Skeletal muscle tissue (tissue), 4 donors: ENCODE results near the gene ICAM5. TPM values are rescaled to one million over a fixed set of nuclear protein-coding genes. Genes with fewer than 3 reads are reported as not detected.
"Not testable (repeated sequence)": the region's sequence is repeated elsewhere in the genome, so short reads cannot be mapped to it uniquely, and the experiment has no call there.

Experiments
- H3K27ac ChIP-seq: one replicate; pipeline ENCODE4 v1.7.0; 2013; ENCODE audit warnings: mild to moderate bottlenecking, low read depth, low read length, inconsistent platforms
- H3K27me3 ChIP-seq, 3 donors: one replicate each; pipeline ENCODE4 v1.7.0; 2013; ENCODE audit warnings: low read length in 3 of 3; ENCODE audit not compliant: control insufficient read depth in 3 of 3, insufficient read depth in 3 of 3
- H3K36me3 ChIP-seq, 3 donors: one replicate each; pipeline ENCODE4 v1.7.0; 2013; ENCODE audit warnings: low read length in 3 of 3; ENCODE audit not compliant: control insufficient read depth in 3 of 3, insufficient read depth in 3 of 3
- H3K4me1 ChIP-seq, 3 donors: one replicate each; pipeline ENCODE4 v1.7.0; 2013; ENCODE audit warnings: low read length in 3 of 3, mild to moderate bottlenecking in 3 of 3; ENCODE audit not compliant: control insufficient read depth in 3 of 3, insufficient read depth in 3 of 3
- H3K4me3 ChIP-seq, 3 donors: one replicate each; pipeline ENCODE4 v1.7.0; 2013; ENCODE audit warnings: low read length in 3 of 3
- H3K9ac ChIP-seq, 3 donors: one replicate each; pipeline ENCODE4 v1.7.0; 2013; ENCODE audit warnings: low read length in 3 of 3, mild to moderate bottlenecking in 3 of 3, moderate library complexity in 2 of 3, low read depth in 1 of 3
- H3K9me3 ChIP-seq, 3 donors: one replicate each; pipeline ENCODE4 v1.7.0; 2013; ENCODE audit warnings: low read length in 3 of 3; ENCODE audit not compliant: control insufficient read depth in 3 of 3
- total RNA-seq: library from RNA; depleted of rRNA; stranded (reverse); fragments of >200 nt; gene quantifications from one replicate; pipeline ENCODE4 v1.2.3, GENCODE V29; 2014
- donor health status: Osteomylitis.

The ICAM5 gene
- total RNA-seq, 1 donor from 2014 or later: not detected

DNA sequence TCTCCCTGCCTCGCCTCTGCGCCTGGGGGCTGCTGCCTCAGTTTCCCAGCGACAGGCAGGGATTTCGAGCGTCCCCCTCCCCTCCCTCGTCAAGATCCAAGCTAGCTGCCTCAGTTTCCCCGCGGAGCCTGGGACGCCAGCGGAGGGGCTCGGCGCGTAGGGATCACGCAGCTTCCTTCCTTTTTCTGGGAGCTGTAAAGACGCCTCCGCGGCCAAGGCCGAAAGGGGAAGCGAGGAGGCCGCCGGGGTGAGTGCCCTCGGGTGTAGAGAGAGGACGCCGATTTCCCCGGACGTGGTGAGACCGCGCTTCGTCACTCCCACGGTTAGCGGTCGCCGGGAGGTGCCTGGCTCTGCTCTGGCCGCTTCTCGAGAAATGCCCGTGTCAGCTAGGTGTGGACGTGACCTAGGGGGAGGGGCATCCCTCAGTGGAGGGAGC lies 19.6 kb upstream of the ICAM5 start:
- Histone ChIP-seq H3K4me3 (peak overlapping the region; percentile 67 to 76 (median 75)), H3K36me3 (peaks cover 0 to 8% (median 3%) of the 10 kb centered on the region in 3 donors), H3K27me3 (peaks cover 0 to 14% (median 10%) of the 10 kb centered on the region in 3 donors), H3K9ac (peak overlapping the region; percentile 75 to 82 (median 77)), H3K4me1 (peaks cover 20 to 23% (median 23%) of the 10 kb centered on the region in 3 donors), H3K9me3 (no peaks in the 10 kb centered on the region), H3K27ac (peak overlapping the region; percentile 91)

DNA sequence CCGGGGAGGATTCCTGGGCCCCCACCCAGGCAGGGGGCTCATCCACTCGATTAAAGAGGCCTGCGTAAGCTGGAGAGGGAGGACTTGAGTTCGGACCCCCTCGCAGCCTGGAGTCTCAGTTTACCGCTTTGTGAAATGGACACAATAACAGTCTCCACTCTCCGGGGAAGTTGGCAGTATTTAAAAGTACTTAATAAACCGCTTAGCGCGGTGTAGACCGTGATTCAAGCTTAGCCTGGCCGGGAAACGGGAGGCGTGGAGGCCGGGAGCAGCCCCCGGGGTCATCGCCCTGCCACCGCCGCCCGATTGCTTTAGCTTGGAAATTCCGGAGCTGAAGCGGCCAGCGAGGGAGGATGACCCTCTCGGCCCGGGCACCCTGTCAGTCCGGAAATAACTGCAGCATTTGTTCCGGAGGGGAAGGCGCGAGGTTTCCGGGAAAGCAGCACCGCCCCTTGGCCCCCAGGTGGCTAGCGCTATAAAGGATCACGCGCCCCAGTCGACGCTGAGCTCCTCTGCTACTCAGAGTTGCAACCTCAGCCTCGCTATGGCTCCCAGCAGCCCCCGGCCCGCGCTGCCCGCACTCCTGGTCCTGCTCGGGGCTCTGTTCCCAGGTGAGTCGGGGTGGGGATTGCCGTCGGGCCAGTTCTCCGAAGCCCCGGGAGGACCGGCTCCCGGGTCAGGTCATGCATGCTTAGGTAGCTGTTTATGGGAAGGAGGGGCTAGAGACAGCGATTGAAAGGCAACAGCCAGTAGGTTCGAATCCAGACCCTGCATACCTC lies 18.9 kb upstream of the ICAM5 start, which contains the start of gene ICAM1:
TSS of gene ICAM1 (plus strand) at position 505 of the 779 bp plus-strand sequence. CDS start at position 545, 40 bp downstream.
- H3K27me3 ChIP-seq: peaks cover 0 to 14% (median 10%) of the 10 kb centered on the region in 3 donors
- peak within 1 kb of the TSS; percentile 75 to 82 (median 77) for H3K9ac ChIP-seq

DNA sequence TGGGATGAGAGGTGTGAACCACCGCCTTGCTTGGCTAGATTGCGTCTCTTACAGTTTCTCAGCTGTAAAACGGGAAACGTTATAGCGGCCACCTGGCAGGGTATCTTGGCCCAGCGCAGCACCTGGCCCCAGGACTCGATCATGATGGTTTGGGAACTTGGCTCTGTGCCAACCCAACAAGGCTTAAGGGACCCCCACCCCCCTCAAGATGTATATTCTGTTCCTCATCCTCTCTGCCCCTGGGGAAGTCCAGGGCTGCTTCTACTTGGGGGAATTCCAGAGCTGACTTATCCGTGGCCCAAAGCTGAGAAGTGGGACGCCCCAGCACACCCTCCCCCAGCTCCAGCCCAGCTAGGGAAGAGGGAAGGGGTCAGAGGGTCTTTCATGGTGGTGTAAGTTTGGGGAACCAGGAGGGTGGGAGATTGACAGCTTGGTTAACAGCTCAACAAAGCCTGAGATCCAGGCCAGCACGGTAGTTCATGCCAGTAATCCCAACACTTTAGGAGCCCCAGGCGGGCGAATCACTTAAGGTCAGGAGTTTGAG lies 18.1 kb upstream of the ICAM5 start:
- peaks cover 0 to 9% (median 3%) of the 10 kb centered on the region in 3 donors for H3K36me3 ChIP-seq
- peaks cover 0 to 14% (median 10%) of the 10 kb centered on the region in 3 donors for H3K27me3 ChIP-seq
- peak overlapping the region; percentile 75 to 82 (median 77) for H3K9ac ChIP-seq
- peak overlapping the region; percentile 91 for H3K27ac ChIP-seq
- H3K9me3 ChIP-seq: no peaks in the 10 kb centered on the region
- H3K4me1 ChIP-seq: peaks cover 20 to 23% (median 23%) of the 10 kb centered on the region in 3 donors
- peak overlapping the region; percentile 67 to 76 (median 75) for H3K4me3 ChIP-seq

More for the DNA sequence above, 18.9 kb upstream of the ICAM5 start, which contains the start of gene ICAM1:
- H3K9me3 ChIP-seq: no peaks in the 10 kb centered on the region
- peaks cover 0 to 9% (median 3%) of the 10 kb centered on the region in 3 donors for H3K36me3 ChIP-seq
- H3K27ac ChIP-seq: peak within 1 kb of the TSS; percentile 91
- H3K4me1 ChIP-seq: peaks cover 20 to 23% (median 23%) of the 10 kb centered on the region in 3 donors
- H3K4me3 ChIP-seq: peak within 1 kb of the TSS; percentile 67 to 76 (median 75)

DNA sequence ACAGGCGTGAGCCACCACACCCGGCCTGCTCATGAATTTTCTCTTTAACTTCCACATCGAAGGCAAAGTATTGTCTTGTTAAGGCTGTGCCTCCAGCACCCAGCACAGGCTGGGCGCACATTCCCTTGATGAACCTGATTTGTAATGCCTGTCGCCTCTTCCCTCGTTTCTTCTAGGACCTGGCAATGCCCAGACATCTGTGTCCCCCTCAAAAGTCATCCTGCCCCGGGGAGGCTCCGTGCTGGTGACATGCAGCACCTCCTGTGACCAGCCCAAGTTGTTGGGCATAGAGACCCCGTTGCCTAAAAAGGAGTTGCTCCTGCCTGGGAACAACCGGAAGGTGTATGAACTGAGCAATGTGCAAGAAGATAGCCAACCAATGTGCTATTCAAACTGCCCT lies 15.2 kb upstream of the ICAM5 start:
- Histone ChIP-seq H3K9me3 (no peaks in the 10 kb centered on the region), H3K36me3 (peaks cover 2 to 16% (median 8%) of the 10 kb centered on the region in 3 donors), H3K4me3 (no peak overlapping the region), H3K27ac (no peak overlapping the region), H3K4me1 (peaks cover 16 to 23% (median 18%) of the 10 kb centered on the region in 3 donors), H3K9ac (no peak overlapping the region), H3K27me3 (peaks cover 0 to 7% (median 7%) of the 10 kb centered on the region in 3 donors)

DNA sequence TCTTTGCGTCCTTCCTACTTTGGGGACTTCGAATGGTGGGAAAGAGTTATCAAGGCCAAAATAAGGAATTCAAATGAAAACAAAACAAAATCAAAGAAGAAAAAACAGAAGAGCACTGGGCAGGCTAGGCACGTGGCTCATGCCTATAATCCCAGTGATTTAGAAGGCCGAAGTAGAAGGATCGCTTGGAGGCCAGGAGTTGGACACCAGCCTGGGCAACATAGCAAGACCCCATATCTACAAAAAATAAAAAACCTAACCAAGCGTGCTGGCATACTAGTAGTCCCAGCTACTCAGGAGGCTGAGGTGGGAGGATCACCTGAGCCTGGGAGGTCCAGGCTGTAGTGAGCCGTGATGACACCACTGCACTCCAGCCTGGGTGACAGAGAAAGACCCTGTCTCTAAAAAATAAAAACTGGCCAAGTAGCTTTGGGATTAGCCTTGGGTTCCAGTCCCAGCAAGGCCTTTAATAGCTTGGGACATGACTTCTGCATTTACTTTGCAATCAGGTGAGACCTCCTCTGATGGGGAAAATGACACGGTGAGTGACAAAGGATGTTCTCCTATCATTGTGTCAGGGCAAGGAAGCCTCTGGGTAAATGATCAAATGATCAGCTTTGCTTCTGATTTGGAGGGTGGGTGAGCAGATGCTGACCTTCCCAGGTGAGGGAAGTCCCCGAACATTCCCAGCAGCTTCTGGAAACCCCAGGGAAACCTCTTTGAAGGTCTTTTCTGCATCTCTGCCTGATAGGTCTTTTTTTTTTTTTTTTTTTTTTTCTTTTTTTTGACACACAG lies 11.8 kb upstream of the ICAM5 start:
- no peak overlapping the region for H3K4me3 ChIP-seq

DNA sequence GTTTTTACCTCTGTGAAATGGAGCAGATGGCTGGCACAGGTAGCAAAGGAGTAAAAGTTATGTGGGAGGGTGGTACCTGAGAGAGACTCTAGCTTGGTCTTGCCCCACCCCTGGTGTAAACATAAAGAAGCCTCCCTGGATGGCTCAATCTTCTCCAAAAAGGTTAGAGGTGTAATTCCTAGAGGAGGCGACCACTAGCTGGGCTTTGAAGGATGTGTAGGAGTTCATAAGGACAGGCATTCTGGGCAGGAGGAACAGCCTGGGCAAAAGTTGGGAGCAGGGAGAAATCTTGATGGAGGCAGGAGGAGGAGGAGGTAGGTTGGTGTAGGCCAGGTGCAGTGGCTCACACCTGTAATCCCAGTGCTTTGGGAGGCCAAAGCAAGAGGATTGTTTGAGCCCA lies 10.8 kb upstream of the ICAM5 start:
- Histone ChIP-seq H3K27me3 (no peaks in the 10 kb centered on the region), H3K4me1 (no peaks in the 10 kb centered on the region), H3K27ac (no peak overlapping the region), H3K4me3 (no peak overlapping the region), H3K9me3 (no peaks in the 10 kb centered on the region), H3K36me3 (peaks cover 5 to 20% (median 8%) of the 10 kb centered on the region in 3 donors), H3K9ac (no peak overlapping the region)

More for the DNA sequence above, 11.8 kb upstream of the ICAM5 start:
- Histone ChIP-seq H3K27ac (no peak overlapping the region), H3K9ac (no peak overlapping the region), H3K36me3 (peaks cover 2 to 16% (median 8%) of the 10 kb centered on the region in 3 donors), H3K27me3 (no peaks in the 10 kb centered on the region), H3K4me1 (no peaks in the 10 kb centered on the region), H3K9me3 (no peaks in the 10 kb centered on the region)

DNA sequence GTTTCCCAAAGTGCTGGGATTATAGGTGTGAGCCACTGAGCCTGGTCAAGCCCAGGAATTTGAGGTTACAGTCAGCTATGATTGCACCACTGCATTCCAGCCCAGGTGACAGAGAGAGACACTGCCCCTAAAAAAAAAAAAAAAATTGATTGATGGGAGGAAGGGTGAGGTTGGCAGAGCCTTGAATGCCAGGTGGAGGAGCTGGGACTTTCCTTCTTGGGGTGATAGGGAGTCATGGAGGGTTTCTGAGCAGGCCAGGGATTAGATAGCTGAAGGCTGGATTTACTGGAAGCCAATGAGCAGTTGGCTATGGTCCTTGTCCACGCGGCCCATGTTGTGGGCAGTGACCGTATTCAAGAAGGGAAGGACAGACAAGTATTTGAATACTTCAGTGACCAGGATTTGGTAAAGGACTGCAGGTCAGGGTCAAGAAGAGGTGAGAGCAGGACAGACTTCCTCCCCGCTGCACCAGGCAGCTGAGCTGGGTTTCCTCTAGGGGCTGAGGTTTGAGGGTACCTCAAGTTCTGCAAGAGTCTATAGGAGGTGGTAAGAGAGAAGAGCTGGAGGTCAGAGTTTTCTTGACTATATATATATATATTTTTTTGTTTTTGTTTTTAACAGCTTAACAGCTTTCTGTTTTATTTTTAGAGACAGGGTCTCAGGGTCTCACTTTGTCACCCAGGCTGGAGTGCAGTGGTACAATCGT lies 9.9 kb upstream of the ICAM5 start:
- H3K4me3 ChIP-seq: no peak overlapping the region
- H3K36me3 ChIP-seq: peaks cover 5 to 26% (median 14%) of the 10 kb centered on the region in 3 donors
- no peaks in the 10 kb centered on the region for H3K4me1 ChIP-seq

DNA sequence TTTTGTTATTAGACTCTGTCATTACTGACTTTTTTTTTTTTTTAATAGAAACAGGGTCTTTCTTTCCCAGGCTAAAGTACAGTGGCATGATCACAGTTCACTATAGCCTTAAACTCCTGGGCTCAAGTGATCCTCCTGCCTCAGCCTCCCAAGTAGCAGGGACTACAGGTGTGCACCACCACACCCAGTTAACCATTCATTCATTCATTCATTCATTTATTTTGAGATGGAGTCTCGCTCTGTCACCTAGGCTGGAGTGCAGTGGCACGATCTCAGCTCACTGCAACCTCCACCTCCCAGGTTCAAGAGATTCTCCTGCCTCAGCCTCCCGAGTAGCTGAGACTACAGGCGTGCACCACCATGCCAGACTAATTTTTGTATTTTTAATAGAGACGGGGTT lies 7.7 kb upstream of the ICAM5 start:
- H3K4me3 ChIP-seq, H3K27ac ChIP-seq, H3K4me1 ChIP-seq, H3K9ac ChIP-seq, H3K9me3 ChIP-seq: not testable (repeated sequence)
- peaks cover 2 to 11% (median 2%) of the 10 kb centered on the region in 3 donors for H3K27me3 ChIP-seq
- peaks cover 12 to 34% (median 27%) of the 10 kb centered on the region in 3 donors for H3K36me3 ChIP-seq

More for the DNA sequence above, 9.9 kb upstream of the ICAM5 start:
- no peaks in the 10 kb centered on the region for H3K27me3 ChIP-seq
- H3K9me3 ChIP-seq: no peaks in the 10 kb centered on the region
- H3K9ac ChIP-seq: no peak overlapping the region
- no peak overlapping the region for H3K27ac ChIP-seq
